Endothelial cell (in vitro differentiated cells): ENCODE results near the gene SUV39H1. TPM values are rescaled to one million over a fixed set of nuclear protein-coding genes. Genes with fewer than 3 reads are reported as not detected.
A peak's percentile ranks its signal among the peaks of the same experiment; 100 is the strongest.
"Not testable (repeated sequence)": the region's sequence is repeated elsewhere in the genome, so short reads cannot be mapped to it uniquely, and the experiment has no call there.

Experiments
- DNase-seq: peaks from one replicate; pipeline ENCODE4 v3.0.0; 2021; ENCODE audit warnings: low spot score
- H3K27ac Mint-ChIP-seq: one replicate; pipeline ENCODE4 v1.8.0; 2021; ENCODE audit warnings: mixed read lengths, inconsistent platforms; ENCODE audit not compliant: unreplicated experiment
- H3K27me3 Mint-ChIP-seq: one replicate; pipeline ENCODE4 v1.8.0; 2021; ENCODE audit warnings: mild to moderate bottlenecking, moderate library complexity, mixed read lengths, inconsistent platforms; ENCODE audit not compliant: unreplicated experiment
- H3K36me3 Mint-ChIP-seq: one replicate; pipeline ENCODE4 v1.8.0; 2021; ENCODE audit warnings: mild to moderate bottlenecking, low read depth, mixed read lengths, inconsistent platforms; ENCODE audit not compliant: unreplicated experiment
- H3K4me1 Mint-ChIP-seq: one replicate; pipeline ENCODE4 v1.8.0; 2021; ENCODE audit warnings: mild to moderate bottlenecking, mixed read lengths, inconsistent platforms; ENCODE audit not compliant: unreplicated experiment
- H3K4me3 Mint-ChIP-seq: one replicate; pipeline ENCODE4 v1.8.0; 2021; ENCODE audit warnings: mild to moderate bottlenecking, mixed read lengths, inconsistent platforms; ENCODE audit not compliant: unreplicated experiment
- H3K9me3 Mint-ChIP-seq: one replicate; pipeline ENCODE4 v1.8.0; 2021; ENCODE audit warnings: mixed read lengths, inconsistent platforms; ENCODE audit not compliant: unreplicated experiment
- CTCF ChIP-seq: fragments of 200-600 bp; sonication (generic); IDR thresholded peaks from one replicate; pipeline ENCODE4 v1.5.0; 2021; ENCODE audit warnings: antibody characterized with exemption; ENCODE audit not compliant: unreplicated experiment
- total RNA-seq: library from RNA; stranded (reverse); fragmentation: NEBNext Ultra II Directional; extraction: Animal tissue kit (Norgen Biotek cat#: 25700); gene quantifications from one replicate; pipeline ENCODE4 v1.2.1, GENCODE V29; 2021; ENCODE audit not compliant: unreplicated experiment

The SUV39H1 gene
- total RNA-seq, 1 donor from 2014 or later = 6.8 TPM

DNA sequence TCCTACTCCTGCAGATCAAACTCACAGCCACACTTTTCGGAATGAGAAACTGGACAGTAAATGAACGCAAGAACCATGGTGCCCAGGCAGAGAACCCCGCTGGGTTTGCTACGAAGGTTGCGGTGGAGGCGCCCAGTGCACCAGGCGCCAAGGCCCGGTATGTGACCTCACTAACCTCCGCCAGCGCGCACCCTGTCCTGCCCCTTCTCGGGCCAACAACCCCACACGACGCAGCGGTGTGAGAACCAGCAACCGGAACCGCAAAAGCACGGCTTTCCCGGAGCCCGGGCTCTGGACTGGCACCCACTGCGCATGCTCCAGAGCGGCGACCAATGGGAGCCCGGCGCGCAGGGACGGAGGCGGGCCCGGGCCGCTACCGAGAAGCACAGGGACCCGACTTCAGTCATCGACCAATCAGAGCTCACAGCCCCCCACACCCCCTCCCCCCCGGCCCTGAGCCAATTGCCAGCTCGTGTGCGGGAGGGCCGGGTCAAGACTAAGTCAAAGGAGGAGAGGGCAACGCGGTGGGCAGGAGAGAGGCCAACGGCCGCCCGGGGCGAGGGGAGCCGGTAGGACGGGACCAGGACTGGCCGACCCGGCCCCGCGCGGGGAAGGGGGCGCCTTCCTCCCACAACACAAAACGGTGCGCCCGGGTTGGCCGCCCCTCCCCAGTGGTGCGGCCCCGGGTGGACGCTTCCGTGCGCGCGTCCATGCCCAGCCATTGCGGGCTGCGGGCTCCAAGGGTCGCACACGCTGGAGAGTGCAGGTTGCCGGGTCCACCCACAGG is 20.2 kb upstream of the SUV39H1 start:
- Mint-ChIP-seq H3K4me1 (peaks cover 3% of the 10 kb centered on the region), H3K27me3 (no peaks in the 10 kb centered on the region), H3K9me3 (no peaks in the 10 kb centered on the region), H3K4me3 (peak overlapping the region; percentile 91), H3K27ac (peak overlapping the region; percentile 52), H3K36me3 (no peaks in the 10 kb centered on the region)
- no peak for TF ChIP-seq CTCF
- peak; percentile 82 for DNase-seq

DNA sequence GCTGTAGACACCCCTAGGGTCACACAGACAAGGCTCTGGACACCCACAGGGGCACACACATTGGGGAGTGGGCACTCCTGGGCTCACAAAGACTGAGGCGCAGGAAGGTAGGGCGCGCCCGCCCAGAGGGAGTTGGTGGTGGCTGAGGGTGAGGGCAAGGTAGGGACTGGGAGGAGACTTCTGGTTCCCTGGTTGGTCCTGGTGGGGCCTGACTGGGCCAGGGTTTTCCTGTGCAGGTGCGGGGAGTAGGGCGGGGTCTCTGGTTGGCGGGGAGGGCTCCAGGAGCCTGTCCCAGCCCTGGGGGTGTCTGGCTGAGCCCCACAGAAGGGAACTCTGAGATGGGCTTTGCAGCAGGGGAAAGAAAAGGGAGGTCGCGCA is 19.7 kb upstream of the SUV39H1 start:
- H3K27me3 Mint-ChIP-seq = no peaks in the 10 kb centered on the region
- no peak for TF ChIP-seq CTCF
- no peaks in the 10 kb centered on the region for H3K36me3 Mint-ChIP-seq
- no peak overlapping the region for H3K27ac Mint-ChIP-seq
- H3K4me3 Mint-ChIP-seq = peak overlapping the region; percentile 85
- no peak for DNase-seq
- H3K4me1 Mint-ChIP-seq = peaks cover 3% of the 10 kb centered on the region
- no peaks in the 10 kb centered on the region for H3K9me3 Mint-ChIP-seq

DNA sequence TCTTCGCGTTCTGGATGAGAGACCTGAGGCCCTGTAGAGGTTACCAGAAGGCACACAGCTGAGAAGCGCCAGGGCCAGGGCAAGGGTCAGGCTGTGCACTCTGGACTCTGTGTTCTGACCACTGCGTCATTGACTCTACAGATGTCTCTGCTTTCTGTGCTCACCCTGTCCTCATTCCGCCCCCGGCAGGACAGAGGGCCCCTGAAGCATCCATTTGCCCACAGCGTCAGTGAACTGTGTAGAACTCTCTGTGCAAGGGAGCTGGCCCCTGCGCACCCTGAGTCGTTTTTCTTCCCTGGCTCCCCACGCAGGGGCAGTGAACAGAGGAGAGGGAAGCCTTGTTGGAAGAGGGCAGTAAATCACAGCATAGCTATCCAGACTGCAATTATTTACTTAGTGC is 19.0 kb upstream of the SUV39H1 start:
- DNase-seq = no peak
- Mint-ChIP-seq H3K36me3 (no peaks in the 10 kb centered on the region), H3K9me3 (no peaks in the 10 kb centered on the region), H3K27me3 (no peaks in the 10 kb centered on the region), H3K4me1 (peaks cover 3% of the 10 kb centered on the region), H3K4me3 (peak overlapping the region; percentile 85), H3K27ac (no peak overlapping the region)
- TF ChIP-seq CTCF = no peak

DNA sequence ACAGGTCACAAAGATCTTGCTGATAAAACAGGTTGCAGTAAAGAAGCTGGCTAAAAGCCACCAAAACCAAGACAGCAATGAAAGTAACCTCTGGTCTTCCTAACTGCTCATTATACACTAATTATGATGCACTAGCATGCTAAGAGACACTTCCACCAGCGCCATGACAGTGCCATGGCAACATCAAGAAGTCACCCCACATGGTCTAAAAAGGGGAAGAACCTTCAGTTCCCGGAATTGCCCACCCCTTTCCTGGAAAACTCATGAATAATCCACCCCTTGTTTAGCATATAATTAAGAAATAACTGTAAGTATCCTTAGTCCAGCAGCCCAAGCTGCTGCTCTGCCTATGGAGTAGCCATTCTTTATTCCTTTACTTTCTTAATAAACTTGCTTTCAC is 16.1 kb upstream of the SUV39H1 start:
- not testable (repeated sequence) for H3K36me3 Mint-ChIP-seq, H3K4me3 Mint-ChIP-seq, H3K9me3 Mint-ChIP-seq, H3K27ac Mint-ChIP-seq, DNase-seq, H3K4me1 Mint-ChIP-seq, H3K27me3 Mint-ChIP-seq

GRCh38 chrX:48680925-48681324 is 15.6 kb upstream of the SUV39H1 start:
- DNase-seq, H3K4me1 Mint-ChIP-seq, H3K9me3 Mint-ChIP-seq, H3K27me3 Mint-ChIP-seq, H3K4me3 Mint-ChIP-seq, H3K36me3 Mint-ChIP-seq, H3K27ac Mint-ChIP-seq: not testable (repeated sequence)

DNA sequence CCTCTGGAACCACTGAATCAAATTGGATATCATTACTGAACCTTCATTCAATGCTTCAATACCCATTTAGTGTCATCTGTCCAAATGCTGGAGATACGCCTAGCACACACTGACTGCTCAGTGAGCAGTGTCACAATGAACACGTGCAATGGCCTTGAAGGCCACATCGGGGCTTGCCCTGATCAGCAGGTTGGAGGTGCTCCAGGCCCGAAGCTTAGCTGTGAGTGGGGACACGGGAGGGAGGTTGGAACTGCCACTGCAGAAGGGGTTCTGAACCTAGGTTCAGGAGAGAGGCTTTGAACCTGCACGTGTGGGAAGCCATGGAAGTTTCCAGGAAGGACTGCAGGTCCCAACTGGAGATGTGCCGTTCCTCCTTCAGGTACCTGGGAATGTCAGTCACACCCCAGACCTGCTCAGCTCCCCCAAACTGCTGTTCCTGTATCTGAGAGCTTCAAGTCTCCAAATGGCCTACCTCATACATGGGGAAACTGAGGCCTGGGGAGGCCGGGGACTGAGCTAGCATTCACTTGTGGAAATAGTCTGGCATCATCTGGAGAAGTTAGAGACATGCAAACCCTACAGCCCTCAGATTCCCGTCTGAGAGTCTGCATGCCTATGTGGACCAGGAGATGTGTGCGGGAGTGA is 14.9 kb upstream of the SUV39H1 start:
- TF ChIP-seq CTCF = no peak
- Mint-ChIP-seq H3K27ac (no peak overlapping the region), H3K4me1 (peaks cover 8% of the 10 kb centered on the region), H3K27me3 (peaks cover 7% of the 10 kb centered on the region), H3K9me3 (no peaks in the 10 kb centered on the region), H3K4me3 (no peak overlapping the region), H3K36me3 (no peaks in the 10 kb centered on the region)
- no peak for DNase-seq

DNA sequence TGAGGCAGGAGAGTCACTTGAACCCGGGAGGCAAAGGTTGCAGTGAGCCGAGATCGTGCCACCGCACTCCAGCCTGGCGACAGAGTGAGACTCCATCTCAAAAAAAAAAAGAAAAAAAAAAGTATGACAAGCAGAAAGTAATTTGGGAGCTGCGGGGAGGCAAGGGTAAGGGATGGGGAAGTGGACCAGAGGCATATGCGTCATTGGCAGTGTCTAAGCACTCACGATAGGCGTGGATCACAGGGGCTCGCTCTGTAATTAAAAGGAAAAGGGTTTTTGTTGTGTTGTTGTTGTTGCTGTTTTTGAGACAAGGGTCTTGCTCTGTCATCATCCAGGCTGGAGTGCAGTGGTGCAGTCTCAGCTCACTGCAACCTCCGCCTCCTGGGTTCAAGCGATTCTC is 13.7 kb upstream of the SUV39H1 start:
- not testable (repeated sequence) for H3K4me3 Mint-ChIP-seq, DNase-seq, H3K27ac Mint-ChIP-seq, H3K27me3 Mint-ChIP-seq, H3K36me3 Mint-ChIP-seq, H3K9me3 Mint-ChIP-seq, H3K4me1 Mint-ChIP-seq
